Activated CD4-positive, alpha-beta T cell treated with anti-CD3 and anti-CD28 coated beads for 24 hours (primary cell): ENCODE data around the gene INPP5A.
"Not testable (repeated sequence)": the region's sequence is repeated elsewhere in the genome, so short reads cannot be mapped to it uniquely, and the experiment has no call there.

Experiments used
- DNase-seq, 2 donors: peaks; one replicate each; pipeline ENCODE4 v3.0.0-alpha.2; 2020; ENCODE audit warnings: low read depth in 2 of 2

Gene INPP5A

DNA sequence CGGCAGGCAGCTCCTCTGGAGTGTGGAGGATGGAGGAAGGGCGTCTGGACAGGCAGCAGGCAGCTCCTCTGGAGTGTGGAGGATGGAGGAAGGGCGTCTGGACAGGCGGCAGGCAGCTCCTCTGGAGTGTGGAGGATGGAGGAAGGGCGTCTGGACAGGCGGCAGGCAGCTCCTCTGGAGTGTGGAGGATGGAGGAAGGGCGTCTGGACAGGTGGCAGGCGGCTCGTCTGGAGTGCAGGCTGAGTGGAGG is 167.2 kb downstream of the INPP5A start:
- not testable (repeated sequence) for DNase-seq

DNA sequence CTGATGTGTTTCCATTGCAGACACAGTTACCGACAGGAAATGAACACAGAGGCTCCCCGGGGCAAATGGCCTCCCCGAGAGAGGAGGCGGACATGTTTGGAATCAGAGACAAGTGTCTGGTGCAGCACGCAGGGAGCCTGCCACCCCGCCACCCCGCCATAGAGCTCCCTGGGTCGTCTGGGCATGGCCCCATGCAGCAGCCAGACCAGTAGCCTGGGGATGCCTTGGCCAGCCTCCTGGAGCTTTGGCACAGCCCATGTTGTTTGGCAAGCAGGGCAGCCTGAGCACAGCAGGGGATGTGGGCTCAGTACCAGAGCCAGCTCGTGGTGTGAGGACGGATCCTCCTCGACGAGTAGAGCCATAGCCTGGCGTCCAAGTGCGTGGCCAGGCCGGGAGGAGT is 167.6 kb downstream of the INPP5A start:
- DNase-seq, result no peak

DNA sequence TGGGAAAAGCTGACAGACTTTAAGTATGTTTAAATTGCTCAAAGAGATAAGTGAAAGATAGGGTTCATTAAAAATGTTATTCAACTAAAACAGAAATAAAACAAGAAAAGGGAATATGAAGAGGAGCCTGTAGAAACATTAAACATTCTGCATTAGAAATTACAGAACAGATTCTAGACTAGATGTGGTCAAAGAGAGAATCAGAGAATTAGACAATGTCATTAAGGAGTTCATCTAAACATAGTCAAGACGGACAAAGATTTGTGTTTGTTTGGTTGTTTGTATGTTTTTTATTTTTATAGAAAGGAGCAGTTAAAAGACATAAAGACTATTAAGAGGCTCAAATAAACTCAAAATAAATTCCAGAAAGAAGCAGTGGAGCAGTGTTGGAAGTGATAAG is 168.4 kb downstream of the INPP5A start:
- no peak for DNase-seq

DNA sequence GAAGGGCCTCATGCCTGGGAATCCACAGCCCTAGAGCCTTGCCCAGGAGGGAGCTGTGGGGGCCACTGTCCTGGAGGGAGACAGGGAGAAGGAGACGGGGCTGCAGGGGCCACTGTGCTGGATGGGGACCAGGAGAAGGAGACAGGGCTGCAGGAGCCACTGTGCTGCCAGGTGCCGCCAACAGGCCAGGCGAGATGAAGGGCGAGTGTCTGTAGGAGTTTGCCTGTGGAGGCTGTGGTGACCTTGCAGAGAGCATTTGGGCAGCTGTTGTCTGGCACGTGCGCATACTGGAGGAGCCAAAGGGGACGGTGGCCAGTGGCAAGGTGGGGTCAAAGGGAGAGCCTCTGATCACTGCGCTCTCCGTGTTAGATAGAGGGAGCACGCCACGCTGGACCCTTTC is 169.1 kb downstream of the INPP5A start:
- no peak for DNase-seq

DNA sequence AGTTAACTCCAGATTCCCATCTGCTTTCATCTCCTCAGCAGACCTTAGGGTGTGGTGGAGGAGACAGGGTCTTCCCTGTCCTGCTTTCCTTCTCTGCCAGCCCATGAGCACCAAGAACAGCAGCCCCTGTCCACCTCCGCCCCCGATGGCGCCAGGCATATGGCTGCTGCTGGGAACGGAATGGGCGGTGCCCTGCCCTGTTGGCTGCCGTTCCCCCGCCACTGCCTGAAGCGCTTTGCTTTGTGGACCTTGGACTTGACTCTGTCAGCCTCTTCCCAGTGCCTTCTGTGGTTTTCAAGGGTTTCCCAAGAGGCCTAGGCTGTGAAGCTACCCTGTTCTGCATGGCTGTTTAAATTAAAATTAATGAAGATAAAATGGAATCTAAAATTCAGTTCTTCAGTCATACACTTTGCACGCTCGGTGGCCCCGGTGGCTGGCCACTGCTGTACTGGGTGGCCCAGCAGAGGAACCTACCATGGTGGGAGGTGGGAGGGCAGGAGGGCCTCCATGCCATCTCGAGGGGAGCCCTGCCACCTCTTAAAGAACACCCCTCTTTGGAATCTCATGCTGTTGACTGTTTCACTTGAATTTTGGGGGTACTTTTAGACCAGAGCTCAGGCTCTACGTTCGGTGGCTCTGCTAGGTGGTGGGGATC is 169.7 kb downstream of the INPP5A start:
- DNase-seq, result no peak

DNA sequence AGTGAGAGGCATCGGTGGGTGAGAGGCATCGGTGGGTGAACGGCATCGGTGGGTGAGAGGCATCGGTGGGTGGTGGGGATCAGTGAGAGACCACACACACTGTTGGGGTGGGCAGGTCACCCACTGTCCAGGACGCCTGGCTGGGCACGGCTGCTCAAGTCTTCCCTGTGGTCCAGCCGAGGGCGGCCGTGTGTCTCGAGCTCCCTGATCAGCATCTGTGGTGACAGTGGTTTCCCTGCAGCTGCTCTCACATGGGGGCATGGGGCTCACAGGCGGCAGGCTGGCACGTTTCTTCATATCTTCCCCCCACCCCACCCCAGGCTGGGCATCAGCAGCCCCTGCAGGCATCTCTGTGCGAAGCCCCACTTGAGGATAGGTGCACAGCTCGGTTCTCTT is 170.2 kb downstream of the INPP5A start:
- DNase-seq, result no peak

DNA sequence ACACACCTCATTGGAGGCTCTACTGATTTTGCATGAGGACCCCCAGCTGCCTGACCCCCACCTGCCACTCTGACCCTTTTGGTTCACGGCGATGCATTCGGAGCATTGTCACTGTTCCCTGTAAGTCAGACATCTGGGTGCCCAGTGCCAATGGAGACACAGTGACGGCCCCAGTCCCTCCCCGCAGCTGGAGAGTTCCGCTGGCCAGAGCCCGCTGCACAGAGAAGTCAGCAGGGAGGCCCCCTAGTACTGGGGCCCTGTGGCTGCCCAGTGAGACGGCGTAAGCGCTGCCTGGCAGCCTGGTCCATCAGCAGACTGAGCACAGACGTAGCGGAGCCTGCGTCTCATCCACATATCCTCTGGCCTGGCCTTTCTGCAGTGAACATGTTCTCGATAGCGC is 170.9 kb downstream of the INPP5A start:
- DNase-seq, result no peak

DNA sequence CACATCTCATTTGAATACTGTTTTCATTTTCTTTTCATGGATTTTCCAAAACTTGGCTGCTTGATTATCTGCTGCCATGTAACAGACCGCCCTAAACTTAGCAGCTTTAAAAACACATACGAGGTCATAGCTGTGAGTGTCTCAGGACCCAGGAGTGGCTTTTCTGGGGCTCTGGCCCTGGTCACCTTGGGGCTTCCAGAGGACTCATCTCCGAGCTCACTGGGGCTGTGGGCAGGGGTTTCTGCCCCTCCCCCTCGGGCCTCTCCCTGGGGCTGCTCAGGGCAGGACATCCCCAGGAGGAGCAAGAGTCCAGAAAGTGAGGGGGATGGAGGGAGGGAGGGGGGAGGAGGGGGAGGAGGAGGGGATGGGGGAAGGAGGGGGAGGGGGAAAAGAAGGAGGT is 171.3 kb downstream of the INPP5A start:
- no peak for DNase-seq

DNA sequence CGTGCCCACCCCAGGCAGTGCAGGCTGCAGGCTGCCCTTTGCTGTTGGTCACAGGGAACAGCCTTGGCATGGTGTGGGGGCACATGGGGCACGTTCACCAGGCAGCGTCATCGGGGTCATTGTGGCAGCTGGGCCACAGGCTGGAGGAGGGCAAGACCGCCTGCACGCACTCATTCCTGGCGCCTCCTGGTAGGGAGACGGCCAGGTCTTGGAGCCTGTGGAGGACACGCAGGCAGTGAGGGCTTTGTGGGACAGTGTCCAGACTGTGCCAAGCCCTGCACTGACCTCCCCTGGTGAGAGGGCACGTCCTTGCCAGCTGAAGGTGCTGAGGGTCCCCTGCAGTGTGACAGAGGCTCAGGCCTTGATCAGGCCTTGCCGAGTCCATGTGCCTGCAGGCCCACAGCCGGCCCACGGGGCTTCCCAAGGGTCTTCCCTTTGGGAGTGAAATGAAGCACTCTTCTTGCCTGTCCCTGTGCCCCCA is 171.9 kb downstream of the INPP5A start:
- DNase-seq, result no peak

DNA sequence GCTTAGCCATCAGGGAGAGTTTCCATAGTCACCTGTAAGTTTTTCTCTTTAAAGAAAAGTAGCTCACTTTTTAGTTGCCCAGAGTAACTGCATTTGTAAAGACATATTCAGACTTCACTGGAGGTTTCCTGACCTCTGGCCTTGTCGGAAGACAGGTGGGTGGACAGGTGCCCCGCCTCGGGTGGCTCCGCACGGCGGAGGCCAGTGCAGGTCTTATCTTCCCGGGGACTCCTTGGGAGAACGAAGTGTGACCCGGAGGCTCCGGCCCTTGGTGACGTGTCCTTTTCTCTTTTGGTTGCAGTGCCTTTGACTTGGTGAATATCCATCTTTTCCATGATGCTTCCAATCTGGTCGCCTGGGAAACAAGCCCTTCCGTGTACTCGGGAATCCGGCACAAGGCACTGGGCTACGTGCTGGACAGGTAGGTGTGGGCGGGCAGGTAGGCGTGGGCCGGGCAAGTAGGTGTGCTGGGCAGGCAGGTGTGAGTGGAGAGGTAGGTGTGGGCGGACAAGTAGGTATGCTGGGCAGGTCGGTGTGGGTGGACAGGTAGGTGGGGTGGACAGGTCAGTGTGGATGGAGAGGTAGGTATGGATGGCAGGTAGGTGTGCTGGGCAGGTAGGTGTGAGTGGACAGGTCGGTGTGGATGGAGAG is 172.6 kb downstream of the INPP5A start:
- DNase-seq, result no peak

DNA sequence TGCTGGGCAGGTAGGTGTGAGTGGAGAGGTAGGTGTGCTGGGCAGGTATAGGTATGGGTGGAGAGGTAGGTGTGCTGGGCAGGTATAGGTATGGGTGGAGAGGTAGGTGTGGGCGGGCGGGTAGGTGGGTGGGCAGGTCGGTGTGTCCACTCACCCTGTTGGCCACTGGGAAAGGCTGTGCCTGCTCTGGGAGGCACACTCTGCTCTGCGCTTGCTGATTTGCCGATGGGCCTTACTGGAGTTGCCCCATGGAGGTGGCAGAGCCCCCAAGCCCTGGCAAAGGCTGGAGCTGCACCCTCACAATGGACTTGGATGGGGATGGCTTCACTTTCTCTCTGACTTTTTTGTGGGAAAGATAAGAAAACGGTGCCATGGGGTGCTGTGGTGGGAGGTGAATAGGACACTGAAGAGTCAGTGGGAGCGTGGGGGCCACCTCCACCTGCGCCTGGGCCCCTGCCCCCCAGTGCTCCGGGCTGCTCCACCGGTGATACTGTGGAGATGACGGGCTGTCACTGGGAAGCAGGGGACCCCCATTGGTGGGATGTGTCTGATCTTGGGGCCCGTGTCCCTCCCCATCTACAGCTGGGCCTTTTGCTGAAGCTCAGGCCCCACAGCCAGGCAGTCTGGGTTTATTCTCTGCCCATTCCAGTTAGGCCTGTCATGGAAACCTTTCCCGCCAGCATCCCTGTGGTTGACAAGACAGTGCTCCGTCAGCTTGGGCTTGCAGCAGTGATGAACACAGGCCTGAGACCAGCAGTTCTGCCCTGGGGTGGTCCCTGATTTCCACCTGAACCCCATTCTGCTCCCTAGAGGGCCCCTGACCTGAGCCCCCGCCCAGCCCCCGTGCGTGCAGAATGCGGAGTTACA is 173.4 kb downstream of the INPP5A start:
- DNase-seq, result no peak

DNA sequence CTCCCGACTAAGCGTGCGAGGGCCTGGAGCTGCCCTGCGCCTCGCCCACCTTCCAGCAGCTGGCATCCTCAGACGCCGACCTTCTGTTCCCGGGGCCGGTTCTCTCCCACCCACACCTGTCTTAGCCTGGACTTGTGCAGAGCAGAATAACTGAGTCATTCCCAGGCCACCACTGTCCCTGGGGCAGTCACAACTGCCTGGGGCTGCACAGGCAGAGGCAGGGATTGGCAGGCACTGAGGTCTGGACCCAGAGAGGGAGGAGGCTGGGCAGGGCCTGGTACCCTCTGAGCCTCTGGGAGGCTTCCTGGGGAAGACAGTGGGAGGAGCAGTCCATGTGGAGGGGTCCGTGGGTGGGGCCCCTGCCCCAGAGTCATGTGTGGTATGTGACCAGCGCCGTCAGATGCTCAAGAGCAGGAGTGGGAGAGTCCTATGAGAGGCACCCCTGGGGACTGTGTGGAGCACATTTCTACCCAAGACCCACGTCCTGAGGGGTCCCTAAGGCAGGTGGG is 174.1 kb downstream of the INPP5A start:
- DNase-seq, result no peak

DNA sequence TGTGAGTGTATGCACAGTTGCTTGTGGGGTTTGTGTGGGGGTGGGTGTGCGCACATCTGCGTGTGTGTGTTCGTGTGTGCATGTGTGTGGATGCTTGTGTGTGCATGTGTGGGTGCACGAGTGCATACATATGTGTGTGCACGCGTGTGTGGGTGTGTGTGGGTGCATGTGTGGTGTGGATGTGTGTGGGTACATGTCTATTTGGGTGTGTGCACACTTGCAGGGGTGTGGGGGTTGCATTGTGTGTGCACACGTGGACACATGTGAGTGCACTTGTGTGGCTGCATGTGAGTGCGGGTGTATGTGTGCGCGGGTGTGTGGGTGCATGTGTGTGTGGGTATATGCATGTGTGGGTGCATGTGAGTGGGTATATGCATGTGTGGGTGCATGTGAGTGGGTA is 174.7 kb downstream of the INPP5A start:
- no peak for DNase-seq

DNA sequence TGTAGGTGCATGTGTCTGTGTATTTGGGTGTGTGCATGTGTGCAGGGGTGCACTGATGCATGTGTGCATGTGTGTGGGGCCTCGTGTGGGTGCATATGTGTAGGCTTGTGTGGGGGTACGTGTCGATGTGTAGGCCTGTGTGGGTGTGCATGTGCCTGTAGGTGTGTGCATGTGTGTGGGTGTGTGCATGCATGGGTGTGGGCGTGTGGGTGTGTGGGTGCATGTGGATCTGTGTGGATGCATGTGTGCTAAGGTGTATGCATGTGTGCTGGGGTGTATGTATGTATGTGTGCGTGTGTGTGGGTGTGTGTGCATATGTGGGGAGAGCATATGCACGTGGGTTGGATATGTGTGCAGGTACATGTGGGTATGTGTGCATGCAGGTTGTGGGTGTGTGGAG is 175.2 kb downstream of the INPP5A start:
- no peak for DNase-seq

DNA sequence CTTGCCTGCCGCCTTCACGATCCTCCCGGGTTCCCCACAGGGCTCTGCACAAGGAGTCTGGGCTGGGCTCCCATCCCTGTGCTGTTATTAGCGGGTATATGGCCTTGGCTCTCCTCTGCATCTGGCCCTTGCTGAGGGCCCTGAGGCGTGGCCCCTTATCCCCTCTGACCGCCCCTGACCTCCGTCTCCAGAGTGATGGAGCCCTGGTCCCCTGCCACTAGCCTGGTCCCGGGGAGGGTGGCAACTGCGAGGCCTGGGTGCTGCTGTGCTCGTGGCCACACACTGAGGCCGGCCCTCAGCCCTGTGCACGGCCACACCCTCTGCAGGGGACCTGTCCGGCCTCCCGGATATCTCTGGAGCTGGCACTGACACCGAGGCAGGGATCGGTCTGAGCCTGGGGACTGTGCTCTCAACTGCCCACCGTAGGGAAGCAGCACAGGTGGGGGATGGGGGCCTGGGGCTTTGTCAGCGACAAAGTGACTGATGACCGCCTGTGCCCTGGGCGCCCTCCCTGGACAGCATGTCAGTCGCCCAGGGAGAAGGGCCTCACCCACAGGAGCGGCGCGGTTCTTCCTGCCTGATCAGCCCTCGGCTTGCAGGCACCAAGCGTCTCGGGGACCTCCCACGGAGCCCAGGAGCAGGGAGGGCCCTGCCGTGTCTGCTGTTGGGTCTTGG is 176.0 kb downstream of the INPP5A start:
- DNase-seq, result no peak

DNA sequence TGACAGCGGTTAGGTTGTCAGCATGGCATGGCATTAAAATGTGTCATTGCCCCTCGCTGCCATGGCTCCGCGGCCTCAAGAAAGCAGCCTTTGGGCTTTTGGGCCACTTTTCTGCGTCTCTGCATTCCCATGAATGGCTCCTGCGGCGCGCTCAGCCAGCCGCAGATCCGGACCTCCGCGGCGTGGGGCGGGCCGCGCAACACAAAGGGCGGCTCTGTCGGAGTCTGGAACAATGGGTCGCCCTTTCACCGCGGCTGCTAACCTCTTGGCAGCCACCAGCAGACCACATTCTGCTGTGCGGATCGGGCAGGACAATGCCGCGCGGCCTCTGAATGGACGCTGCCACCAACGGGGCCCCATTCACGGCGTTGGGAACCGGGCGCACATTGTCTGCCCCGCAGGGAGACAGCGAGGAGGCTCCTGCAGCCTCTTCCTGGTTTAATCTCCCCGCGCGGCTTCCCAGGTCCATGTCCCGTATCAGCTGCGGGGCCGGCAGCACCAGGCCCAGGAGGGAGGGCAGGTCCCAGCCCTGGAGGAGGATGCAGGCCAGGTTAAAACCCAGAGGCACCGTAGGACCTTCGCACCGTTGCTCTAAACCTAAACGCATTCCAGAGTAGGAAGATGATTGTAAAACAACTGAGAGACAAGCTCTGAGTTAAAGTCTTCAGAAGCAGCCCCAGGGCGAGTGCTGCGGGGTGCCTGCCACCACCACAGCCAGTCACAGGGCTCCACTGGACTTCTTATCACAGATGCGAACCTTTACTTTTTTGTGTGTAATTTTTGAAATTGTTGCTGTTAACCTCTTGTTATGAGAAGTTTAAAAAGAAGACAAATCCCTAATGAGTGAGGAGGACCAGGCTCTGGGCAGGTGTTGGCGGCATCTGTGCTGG is 176.8 kb downstream of the INPP5A start:
- no peak for DNase-seq

DNA sequence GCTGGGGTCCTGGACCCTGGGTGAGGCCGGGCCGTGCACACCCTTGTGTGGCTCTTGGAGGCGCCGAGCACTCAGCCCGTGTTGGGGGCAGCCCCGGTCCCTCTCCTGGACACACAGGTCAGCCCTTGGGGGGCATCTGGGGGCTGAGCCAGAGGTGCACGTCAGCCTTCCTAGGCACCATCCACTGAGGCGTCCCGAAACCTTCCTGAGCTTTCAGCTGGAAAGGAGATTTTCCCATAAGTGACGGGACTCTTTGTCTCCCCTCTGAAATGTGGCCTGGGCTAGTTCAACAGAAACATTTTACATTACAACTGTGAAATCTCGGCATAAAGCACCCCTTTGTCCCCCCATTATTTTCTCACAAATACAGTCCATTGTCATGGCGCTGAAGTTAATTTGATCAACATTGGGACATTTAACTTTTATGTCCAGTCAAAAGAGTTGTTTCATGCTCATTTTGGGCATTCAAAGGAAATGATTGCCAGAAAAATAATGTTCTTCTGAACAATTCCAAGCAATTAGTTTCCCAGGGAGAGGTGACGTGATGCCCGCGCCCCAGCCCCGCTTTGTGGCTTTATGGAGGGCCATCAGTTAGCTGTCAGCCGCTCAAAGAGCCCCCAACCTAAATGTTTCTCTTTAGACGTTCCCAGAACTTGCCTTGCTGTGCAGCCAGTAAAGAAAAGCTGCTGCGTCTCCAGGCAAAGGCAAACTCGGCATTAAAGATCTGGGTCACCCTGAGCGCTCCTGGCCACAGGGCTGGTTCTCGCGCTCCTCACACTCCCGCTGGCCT is 177.6 kb downstream of the INPP5A start:
- DNase-seq, result no peak

DNA sequence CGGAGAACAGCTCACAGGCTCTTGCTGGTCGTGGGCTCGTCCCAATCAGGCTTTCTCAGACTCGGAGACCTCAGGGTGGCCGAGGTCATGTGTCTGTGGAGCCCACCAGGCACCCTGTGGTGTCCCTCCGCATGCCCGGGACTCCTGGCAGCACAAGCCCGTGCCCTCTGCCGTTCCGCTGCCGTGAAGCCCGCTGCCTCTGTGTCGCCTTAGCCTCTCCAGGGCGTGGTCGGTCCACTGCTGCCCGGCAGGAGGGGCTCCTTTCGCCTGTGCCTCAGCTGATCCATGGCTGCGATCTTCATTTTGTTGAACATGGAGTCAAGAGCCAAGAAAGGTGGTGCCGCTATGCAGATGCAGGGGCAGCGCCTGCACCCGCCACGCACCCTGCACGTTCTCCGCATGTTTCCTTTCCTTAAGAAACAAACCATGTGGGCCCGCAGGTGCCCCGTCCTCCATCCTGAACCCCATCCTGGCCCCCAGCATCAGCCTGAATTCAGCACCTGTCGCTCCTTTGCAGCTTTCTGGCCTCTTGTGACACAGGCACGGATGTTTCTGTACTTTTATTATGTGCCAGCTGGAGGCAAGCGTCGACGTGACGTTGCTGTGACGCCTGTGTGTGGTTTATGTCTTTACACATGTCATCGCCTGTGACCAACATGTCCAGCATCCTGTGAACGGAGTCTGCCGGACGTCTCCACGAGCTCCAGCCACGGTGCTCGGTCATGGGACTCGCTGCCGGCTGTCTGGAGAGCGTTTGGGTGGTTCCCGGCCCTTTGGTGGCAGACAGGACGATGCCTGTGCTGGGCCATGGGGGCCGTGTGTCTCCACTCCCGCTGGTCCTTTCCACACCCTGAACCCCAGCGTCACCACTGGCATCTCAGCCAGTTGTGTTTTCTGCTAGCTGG is 178.4 kb downstream of the INPP5A start:
- DNase-seq, result no peak

DNA sequence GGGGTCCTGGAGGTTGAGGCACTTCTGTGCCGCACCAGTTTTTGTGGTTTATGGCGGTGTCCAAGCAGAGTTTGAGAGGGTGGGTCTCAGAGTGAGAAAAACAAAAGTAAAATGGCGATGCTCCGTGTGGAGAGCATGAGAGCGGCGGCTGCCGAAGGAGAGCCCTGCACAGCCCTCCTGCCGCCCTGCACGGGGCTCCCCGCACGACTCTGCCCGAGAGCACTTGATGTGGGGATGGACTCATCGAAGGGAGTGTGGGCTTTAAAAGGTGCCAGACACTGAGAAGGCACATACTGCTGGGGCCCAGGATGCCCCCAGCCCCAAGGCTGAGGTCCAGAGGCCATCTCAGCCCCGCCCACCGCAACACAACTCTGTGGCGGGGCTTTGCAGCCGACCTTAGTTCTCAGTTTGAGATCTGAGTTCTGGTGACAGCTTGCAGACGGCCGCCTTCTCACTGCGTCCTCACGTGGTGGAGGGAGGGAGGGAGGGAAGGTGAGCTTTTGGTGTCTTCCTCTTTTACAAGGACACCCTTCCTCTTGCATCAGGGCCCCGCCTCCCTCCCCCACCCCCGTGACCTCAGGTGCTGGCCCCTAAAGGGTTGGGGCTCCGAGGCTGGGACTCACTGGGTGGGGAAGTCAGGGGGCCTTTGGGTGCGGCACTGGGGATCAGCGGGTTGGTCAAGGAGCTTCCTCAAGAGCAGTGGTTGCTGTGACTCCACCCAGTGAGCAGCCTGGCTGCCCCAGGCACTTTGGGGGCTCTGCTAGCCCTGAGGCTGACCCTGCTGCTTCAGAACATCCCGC is 179.3 kb downstream of the INPP5A start:
- no peak for DNase-seq
